MG63 (cell line): ENCODE measurements around the gene PSMD3. TPM values are rescaled to one million over a fixed set of nuclear protein-coding genes. Genes with fewer than 3 reads are reported as not detected.

Source experiments
- DNase-seq: peaks from one replicate; pipeline ENCODE4 v3.0.0-alpha.2; 2020
- H3K27me3 ChIP-seq: fragments of 250-450 bp; sonication (Bioruptor Pico); 2 replicates; pipeline ENCODE4 v1.5.1; 2020; ENCODE audit warnings: mild to moderate bottlenecking, moderate library complexity
- H3K36me3 ChIP-seq: fragments of 250-450 bp; sonication (Bioruptor Pico); 2 replicates; pipeline ENCODE4 v1.5.1; 2020; ENCODE audit warnings: mild to moderate bottlenecking, moderate library complexity
- H3K4me3 ChIP-seq: fragments of 250-450 bp; sonication (Bioruptor Pico); 2 replicates; pipeline ENCODE4 v1.5.1; 2020; ENCODE audit warnings: mild to moderate bottlenecking, moderate library complexity
- H3K9me3 ChIP-seq: fragments of 250-450 bp; sonication (Bioruptor Pico); 2 replicates; pipeline ENCODE4 v1.5.1; 2020; ENCODE audit warnings: mild to moderate bottlenecking, moderate library complexity
- total RNA-seq: library from RNA; depleted of rRNA; stranded (reverse); fragments of >200 nt; shearing (Covaris generic); gene quantifications from 2 replicates; pipeline ENCODE4 v1.2.3, GENCODE V29; 2014; ENCODE audit warnings: low replicate concordance

The PSMD3 gene
- total RNA-seq, 1 experiment from 2014 or later: 331 TPM

DNA sequence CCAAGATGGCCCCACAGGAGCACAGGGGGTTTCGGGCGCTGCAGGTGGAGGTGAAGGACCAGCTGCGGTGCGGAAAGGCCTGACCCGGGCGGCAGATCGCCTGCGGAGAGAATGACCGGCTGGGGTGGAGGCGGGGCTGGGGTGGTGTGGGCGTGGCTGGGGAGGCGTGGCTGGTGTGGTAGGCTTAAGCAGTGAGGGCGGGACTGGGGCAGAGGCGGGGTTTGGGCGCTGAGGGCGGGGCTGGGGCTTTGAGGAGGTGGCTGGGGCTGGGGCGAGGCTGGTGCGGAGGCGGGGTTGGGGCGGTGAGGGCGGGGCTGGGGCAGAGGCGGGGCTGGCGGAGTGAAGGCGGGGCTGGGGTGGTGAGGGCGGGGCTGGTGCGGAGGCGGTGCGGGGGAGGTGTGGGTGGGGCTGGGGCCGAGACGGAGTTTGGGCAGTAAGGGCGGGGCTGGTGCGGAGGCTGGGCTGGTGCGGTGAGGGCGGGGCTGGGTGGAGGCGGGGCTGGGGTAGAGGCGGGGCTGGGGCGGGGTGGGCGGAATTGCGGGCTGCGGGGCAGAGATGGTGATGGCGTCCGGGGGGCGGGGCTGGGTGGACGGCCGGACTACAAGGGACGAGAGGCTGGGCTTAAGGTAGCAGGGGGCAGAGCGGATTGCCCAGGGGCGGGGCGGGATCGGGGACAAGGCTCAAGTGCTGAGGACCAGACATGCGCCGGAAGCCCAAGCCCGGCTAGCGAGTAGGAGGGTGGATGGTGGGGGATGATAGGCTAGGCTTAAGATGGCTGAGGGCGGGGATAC, 27.7 kb upstream of the PSMD3 start:
- peak; percentile 97 for DNase-seq
- Histone ChIP-seq H3K36me3 (no peaks in the 10 kb centered on the region), H3K27me3 (no peaks in the 10 kb centered on the region), H3K4me3 (peak overlapping the region; percentile 38), H3K9me3 (no peaks in the 10 kb centered on the region)

GRCh38 chr17:39953471-39953888, 27.1 kb upstream of the PSMD3 start:
- Histone ChIP-seq H3K36me3 (no peaks in the 10 kb centered on the region), H3K9me3 (no peaks in the 10 kb centered on the region), H3K27me3 (no peaks in the 10 kb centered on the region), H3K4me3 (peak overlapping the region; percentile 38)
- DNase-seq: no peak

DNA sequence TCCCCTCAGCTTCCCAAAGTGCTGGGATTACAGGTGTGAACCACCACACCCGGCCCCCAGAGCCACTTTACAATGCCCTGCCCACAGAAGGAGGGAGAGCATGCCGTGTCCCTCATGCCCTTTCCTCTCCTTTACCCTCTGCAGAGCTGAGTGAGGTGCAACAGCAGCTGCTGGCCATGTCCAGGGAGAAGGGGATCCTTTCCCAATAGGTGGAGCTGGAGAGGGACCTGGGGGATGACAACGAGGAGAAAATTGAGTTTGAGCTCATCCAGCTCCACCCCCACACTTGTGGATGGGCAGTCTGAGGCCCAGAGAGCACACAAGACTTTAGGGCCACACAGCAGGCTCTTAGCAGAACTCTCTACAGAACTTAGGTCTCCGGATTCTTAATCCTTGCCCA, 25.7 kb upstream of the PSMD3 start:
- no peaks in the 10 kb centered on the region for H3K9me3 ChIP-seq
- no peaks in the 10 kb centered on the region for H3K27me3 ChIP-seq
- no peaks in the 10 kb centered on the region for H3K36me3 ChIP-seq
- no peak for DNase-seq
- H3K4me3 ChIP-seq: no peak overlapping the region

- Histone ChIP-seq H3K4me3 (no peak overlapping the region), H3K36me3 (no peaks in the 10 kb centered on the region), H3K9me3 (no peaks in the 10 kb centered on the region), H3K27me3 (no peaks in the 10 kb centered on the region)
- no peak for DNase-seq
These were observed 24.8 kb upstream of the PSMD3 start for GRCh38 chr17:39955726-39956225.

DNA sequence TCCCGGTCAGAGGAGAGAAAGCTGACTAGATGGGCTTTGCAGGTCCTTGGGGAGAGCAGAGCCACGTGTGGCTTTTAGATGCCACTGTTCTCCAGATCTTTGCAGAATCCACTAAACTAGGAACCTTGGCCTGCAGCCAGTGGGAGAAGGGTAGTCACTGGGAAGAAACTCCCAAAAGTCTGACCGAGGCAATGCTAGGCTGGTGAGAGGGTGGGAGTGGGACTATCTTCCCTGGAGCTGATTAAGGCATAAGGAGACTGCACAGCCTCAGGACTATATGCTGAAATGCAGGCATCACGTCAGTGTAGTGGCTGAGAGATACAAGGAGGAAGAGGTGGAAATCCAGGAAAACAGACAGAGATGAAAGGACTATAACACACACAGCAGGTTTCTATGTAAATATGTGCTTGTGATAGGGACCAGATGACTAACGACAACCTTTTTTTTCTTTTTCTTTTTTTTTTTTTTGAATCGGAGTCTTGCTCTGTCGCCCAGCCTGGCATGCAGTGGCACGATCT, 20.0 kb upstream of the PSMD3 start:
- DNase-seq: no peak
- H3K9me3 ChIP-seq: no peaks in the 10 kb centered on the region
- H3K36me3 ChIP-seq: no peaks in the 10 kb centered on the region
- H3K27me3 ChIP-seq: no peaks in the 10 kb centered on the region
- H3K4me3 ChIP-seq: no peak overlapping the region

DNA sequence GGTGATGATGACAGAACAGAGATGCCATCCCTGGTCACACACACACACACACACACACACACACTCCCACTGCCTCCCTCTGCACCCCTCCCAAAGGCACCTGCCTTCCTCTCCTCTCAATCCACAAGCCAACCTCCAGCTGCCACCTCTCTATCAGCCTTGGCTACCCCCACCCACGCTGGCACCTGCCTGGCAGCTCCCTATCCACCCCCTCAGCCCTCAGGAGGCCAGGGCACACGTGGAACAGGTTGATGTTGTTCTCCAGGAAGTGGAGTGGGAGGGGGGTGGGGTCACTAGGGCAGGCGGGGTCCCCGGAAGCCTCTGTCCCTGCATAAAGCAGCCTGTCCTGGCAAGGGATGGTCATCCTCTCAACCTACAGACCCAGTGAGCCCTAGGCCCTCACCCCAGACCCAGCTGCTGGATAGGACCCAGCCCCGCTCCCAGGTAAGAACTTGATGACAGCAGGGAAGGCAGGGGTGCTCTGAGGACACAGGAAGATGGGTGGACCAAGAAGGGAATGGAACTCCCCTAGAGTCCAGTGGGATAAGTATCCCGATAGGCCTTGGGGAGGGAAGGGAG, 17.9 kb upstream of the PSMD3 start, which contains the start of gene GSDMA:
Gene GSDMA (plus strand): TSS at position 363 of the 579 bp plus-strand sequence. CDS start 2,684 bp downstream, outside the sequence.
- Histone ChIP-seq H3K36me3 (no peaks in the 10 kb centered on the region), H3K27me3 (no peaks in the 10 kb centered on the region), H3K4me3 (no peak within 1 kb of the TSS), H3K9me3 (no peaks in the 10 kb centered on the region)
- DNase-seq: no peak

DNA sequence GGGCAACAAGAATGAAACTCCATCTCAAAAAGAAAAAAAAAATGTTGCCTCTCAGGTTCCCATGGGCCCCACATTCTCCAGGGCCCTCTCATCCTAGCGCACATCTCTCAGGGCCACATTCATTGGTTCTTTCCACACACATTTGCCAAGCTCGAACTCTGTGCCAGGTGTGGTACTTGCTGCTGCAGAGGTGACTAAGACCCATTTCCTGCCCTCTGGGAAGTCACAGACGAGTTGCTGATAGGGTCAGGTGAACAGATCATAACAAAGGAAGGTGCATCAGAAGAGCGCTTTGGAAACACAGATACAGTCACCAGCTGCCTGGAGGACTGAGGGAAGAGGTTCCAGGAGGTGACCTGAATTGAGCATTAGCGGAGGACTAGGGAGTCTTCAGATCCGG, 16.8 kb upstream of the PSMD3 start:
- H3K9me3 ChIP-seq: no peaks in the 10 kb centered on the region
- H3K4me3 ChIP-seq: no peak overlapping the region
- 0 out of 2 replicates have a peak, but pooled peaks cover 2% of the 10 kb centered on the region for H3K27me3 ChIP-seq
- no peaks in the 10 kb centered on the region for H3K36me3 ChIP-seq
- DNase-seq: no peak

DNA sequence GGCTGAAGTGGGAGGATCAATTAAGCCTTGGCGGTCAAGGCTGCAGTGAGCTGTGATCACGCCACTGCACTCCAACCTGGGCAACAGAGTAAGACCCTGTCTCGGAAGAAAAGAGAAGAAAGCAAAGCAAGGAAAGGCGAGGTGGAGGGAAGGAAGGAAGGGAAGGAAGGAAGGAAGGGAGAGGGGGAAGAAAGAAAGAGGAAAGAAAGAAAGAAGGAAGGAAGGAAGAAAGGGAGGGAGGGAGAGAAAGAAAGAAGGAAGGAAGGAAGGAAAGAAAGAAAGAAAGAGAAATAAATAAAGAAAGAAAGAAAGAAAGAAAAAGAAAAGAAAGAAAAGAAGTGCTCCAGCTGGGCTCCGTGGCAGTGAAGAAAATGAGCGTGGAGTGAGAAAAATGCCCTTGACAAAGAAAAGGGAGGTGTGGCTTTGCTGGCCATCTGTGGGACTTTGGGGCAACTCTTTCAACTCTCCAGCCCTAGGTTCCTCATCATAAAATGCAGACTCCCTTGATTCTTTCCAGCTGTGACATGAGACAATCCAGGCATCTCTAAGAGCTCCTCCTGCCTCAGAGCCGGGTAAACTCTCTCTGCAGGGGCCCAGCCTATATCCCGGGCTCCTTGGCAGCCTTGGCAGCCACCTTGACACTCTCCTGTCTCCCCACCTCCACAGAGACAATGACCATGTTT, 15.4 kb upstream of the PSMD3 start:
- Histone ChIP-seq H3K4me3 (no peak overlapping the region), H3K36me3 (no peaks in the 10 kb centered on the region), H3K9me3 (no peaks in the 10 kb centered on the region), H3K27me3 (0 out of 2 replicates have a peak, but pooled peaks cover 2% of the 10 kb centered on the region)
- DNase-seq: no peak

DNA sequence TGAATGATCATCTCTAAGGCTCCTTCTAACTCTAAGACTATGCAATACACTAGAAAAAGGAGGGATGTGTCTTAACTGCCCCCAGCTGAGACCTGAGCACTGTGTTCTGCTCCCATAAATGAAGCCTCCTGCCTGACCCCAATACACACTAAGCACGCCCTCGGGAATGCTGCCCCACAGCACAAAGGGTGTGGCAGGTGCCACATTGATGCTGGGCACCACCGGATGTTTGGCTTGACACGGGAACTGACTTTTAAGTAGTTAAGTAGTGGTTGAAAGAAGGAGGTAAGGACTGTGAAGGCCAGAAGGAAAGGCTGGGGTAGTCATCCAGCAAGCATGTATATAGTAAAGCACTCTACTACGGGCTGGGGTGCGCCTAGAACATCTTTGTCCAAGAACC, 13.8 kb upstream of the PSMD3 start:
- Histone ChIP-seq H3K9me3 (no peaks in the 10 kb centered on the region), H3K27me3 (peaks cover 2% of the 10 kb centered on the region; the same call in 1 of the 2 replicates), H3K36me3 (no peaks in the 10 kb centered on the region), H3K4me3 (no peak overlapping the region)
- DNase-seq: no peak

DNA sequence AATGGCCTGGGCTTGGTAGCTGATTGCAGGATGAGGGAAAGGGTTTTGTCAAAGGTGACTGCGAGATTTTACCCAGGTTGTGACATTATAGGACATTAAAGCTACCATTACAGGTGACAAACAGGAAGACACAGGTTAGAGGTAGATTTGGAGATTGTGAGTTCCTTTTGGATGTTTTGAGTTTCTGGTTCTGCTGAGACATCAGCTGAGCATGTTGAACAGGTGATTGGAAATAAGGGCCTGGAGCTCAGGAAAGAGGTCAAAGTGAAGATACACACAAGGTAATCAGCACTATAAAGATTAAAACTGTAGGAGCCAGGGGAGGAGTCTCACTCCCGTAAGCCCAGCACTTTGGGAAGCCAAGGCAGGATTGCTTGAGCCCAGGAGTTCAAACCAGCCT, 11.8 kb upstream of the PSMD3 start:
- no peak for DNase-seq
- H3K4me3 ChIP-seq: no peak overlapping the region
- no peaks in the 10 kb centered on the region for H3K36me3 ChIP-seq
- H3K27me3 ChIP-seq: peaks cover 2% of the 10 kb centered on the region; the same call in 1 of the 2 replicates
- H3K9me3 ChIP-seq: no peaks in the 10 kb centered on the region

DNA sequence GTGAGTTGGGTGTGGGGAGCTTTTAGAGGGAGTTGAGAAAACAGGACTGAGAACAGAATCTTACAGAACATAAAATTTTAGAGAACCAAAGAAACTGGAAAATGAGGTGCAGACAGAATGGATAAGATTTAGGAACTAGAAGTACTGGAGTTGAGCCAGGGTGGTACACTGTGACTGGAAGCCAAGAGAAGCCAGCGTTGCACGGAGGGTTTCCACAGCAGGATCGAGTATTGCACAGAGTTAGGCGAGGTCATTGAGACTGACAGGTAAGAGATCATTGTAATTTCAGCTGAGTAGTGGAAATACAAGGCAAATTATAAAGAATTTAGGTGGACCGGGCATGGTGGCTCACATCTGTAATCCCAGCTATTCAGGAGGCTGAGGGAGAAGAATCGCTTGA, 11.2 kb upstream of the PSMD3 start:
- no peaks in the 10 kb centered on the region for H3K36me3 ChIP-seq
- no peaks in the 10 kb centered on the region for H3K9me3 ChIP-seq
- DNase-seq: no peak
- no peak overlapping the region for H3K4me3 ChIP-seq
- peaks cover 2% of the 10 kb centered on the region; the same call in 1 of the 2 replicates for H3K27me3 ChIP-seq

DNA sequence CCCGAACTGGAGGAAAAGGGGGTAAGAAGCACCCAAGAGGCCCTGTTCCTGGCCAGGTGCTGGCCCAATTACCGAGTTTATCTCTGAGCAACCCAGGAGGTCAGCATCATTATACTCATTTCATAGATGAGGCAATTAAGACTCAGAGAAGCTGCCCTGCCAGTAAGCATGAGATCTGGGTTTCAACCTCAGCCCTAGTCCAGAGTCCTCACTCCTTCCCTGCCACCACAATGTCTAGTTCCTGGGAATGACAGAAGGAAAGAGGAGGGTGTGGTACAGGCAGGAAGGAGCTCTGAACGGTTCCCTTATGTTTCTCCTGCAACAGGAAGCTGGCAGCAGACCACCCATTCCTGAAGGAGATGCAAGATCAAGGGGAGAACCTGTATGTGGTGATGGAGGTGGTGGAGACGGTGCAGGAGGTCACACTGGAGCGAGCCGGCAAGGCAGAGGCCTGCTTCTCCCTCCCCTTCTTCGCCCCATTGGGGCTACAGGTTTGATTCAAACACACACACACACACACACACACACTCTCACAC, 10.4 kb upstream of the PSMD3 start:
- no peak overlapping the region for H3K4me3 ChIP-seq
- no peaks in the 10 kb centered on the region for H3K36me3 ChIP-seq
- H3K27me3 ChIP-seq: peaks cover 2% of the 10 kb centered on the region; the same call in 1 of the 2 replicates
- no peaks in the 10 kb centered on the region for H3K9me3 ChIP-seq
- DNase-seq: no peak

- DNase-seq: no peak
- peaks cover 2% of the 10 kb centered on the region; the same call in 1 of the 2 replicates for H3K27me3 ChIP-seq
- H3K36me3 ChIP-seq: no peaks in the 10 kb centered on the region
- no peaks in the 10 kb centered on the region for H3K9me3 ChIP-seq
- no peak overlapping the region for H3K4me3 ChIP-seq
These were observed 9.5 kb upstream of the PSMD3 start for GRCh38 chr17:39971076-39971603.

DNA sequence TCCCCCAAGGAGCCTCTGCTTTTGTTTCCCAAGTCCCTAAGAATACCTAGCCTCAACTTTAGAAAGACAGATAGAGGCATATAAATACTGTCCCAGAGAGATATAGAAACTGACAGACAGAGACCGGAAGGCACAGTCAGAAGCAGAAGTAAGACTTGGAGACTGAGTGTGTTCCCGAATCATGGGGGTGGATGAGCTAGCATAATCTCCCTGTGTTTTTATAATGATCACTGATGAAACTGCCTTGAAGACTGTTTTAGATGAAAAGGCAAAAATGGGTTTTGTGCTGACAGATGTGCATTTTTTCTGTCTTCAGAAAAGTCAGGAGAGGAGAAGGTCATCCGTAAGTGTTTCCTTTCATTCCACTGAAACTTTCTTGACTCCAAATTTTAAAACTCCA, 8.3 kb upstream of the PSMD3 start:
- no peak overlapping the region for H3K4me3 ChIP-seq
- no peaks in the 10 kb centered on the region for H3K36me3 ChIP-seq
- H3K27me3 ChIP-seq: peaks cover 2% of the 10 kb centered on the region; the same call in 1 of the 2 replicates
- DNase-seq: no peak
- no peaks in the 10 kb centered on the region for H3K9me3 ChIP-seq

GRCh38 chr17:39973496-39973895, 7.1 kb upstream of the PSMD3 start:
- Histone ChIP-seq H3K4me3 (no peak overlapping the region), H3K36me3 (no peaks in the 10 kb centered on the region), H3K27me3 (peaks cover 2% of the 10 kb centered on the region; the same call in 1 of the 2 replicates), H3K9me3 (no peaks in the 10 kb centered on the region)
- no peak for DNase-seq

GRCh38 chr17:39974433-39974832, 6.2 kb upstream of the PSMD3 start:
- H3K4me3 ChIP-seq: no peak overlapping the region
- H3K36me3 ChIP-seq: no peaks in the 10 kb centered on the region
- no peaks in the 10 kb centered on the region for H3K9me3 ChIP-seq
- H3K27me3 ChIP-seq: no peaks in the 10 kb centered on the region; the same call in 1 of the 2 replicates
- DNase-seq: no peak
